Measurements from ENCODE around the gene DTX4.

GRCh38 chr11:59255281-59255680, 83.3 kb downstream of the DTX4 start:
- TF ChIP-seq, protein P1, sequence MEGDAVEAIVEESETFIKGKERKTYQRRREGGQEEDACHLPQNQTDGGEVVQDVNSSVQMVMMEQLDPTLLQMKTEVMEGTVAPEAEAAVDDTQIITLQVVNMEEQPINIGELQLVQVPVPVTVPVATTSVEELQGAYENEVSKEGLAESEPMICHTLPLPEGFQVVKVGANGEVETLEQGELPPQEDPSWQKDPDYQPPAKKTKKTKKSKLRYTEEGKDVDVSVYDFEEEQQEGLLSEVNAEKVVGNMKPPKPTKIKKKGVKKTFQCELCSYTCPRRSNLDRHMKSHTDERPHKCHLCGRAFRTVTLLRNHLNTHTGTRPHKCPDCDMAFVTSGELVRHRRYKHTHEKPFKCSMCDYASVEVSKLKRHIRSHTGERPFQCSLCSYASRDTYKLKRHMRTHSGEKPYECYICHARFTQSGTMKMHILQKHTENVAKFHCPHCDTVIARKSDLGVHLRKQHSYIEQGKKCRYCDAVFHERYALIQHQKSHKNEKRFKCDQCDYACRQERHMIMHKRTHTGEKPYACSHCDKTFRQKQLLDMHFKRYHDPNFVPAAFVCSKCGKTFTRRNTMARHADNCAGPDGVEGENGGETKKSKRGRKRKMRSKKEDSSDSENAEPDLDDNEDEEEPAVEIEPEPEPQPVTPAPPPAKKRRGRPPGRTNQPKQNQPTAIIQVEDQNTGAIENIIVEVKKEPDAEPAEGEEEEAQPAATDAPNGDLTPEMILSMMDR (IDR thresholded peaks at IDR 0.05) = no peak
- TF ChIP-seq POLR2AphosphoS5 (IDR thresholded peaks at IDR 0.05; ENCODE audit: low read depth, low read length) (no peak), SIN3A (IDR thresholded peaks at IDR 0.05; ENCODE audit: borderline replicate concordance, insufficient read depth, low read depth, low read length) (no peak), TCF7L2 (IDR thresholded peaks at IDR 0.05; ENCODE audit: low read depth, low read length) (no peak)
- TF ChIP-seq, protein P2, sequence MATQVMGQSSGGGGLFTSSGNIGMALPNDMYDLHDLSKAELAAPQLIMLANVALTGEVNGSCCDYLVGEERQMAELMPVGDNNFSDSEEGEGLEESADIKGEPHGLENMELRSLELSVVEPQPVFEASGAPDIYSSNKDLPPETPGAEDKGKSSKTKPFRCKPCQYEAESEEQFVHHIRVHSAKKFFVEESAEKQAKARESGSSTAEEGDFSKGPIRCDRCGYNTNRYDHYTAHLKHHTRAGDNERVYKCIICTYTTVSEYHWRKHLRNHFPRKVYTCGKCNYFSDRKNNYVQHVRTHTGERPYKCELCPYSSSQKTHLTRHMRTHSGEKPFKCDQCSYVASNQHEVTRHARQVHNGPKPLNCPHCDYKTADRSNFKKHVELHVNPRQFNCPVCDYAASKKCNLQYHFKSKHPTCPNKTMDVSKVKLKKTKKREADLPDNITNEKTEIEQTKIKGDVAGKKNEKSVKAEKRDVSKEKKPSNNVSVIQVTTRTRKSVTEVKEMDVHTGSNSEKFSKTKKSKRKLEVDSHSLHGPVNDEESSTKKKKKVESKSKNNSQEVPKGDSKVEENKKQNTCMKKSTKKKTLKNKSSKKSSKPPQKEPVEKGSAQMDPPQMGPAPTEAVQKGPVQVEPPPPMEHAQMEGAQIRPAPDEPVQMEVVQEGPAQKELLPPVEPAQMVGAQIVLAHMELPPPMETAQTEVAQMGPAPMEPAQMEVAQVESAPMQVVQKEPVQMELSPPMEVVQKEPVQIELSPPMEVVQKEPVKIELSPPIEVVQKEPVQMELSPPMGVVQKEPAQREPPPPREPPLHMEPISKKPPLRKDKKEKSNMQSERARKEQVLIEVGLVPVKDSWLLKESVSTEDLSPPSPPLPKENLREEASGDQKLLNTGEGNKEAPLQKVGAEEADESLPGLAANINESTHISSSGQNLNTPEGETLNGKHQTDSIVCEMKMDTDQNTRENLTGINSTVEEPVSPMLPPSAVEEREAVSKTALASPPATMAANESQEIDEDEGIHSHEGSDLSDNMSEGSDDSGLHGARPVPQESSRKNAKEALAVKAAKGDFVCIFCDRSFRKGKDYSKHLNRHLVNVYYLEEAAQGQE (IDR thresholded peaks at IDR 0.05; ENCODE audit: insufficient read depth in 1 of 2, low read depth in 2 of 2, low read length in 1 of 2) = no peak
